ENCODE results near the gene ACO2.
"Not testable (repeated sequence)": the region's sequence is repeated elsewhere in the genome, so short reads cannot be mapped to it uniquely, and the experiment has no call there.

The ACO2 gene

DNA sequence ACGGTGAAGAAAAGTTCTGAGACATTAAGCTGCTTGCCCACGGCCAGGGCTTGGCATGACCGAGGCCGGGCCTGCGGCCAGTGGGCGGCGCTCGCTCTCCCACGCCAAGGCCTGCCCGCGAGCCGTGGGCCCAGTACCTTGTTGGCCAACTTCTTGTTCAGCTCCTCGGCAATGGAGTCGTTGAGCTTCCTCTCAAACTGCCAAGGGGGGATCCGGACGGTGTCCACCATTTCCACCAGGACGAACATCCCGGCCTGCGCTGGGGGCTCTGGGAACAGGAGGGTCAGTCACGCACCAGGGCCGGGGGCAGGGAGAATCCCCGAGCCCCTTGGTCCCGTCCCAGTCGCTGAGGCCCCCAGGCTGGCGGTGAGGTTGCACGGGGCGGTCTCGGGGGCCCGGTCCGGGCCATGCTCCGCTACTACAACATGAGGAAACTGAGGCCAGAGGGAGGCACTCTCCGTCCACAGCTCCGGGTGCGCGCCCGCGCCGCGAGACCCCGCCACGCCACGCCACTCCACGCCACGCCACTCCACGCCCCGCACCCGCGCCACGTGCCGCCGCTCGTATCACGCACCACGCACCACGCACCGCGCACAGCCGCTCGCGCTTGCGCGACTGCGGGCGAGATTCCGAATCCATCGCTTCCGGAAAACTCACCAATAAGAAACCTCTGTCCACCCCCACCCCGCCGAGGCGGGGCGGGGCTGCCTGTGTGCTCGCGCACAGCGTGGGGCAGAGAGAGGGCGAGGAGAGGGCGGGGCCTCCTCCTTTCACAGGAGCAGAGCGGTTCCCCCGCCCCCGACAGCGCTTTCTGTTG is 75.1 kb downstream of the ACO2 start, which contains the start of gene POLR3H:
TSS of gene POLR3H (minus strand) at position 617 of the 817 bp plus-strand sequence. CDS start at position 248, 369 bp downstream.
- DNase-seq: peak; percentile 79 to 95

DNA sequence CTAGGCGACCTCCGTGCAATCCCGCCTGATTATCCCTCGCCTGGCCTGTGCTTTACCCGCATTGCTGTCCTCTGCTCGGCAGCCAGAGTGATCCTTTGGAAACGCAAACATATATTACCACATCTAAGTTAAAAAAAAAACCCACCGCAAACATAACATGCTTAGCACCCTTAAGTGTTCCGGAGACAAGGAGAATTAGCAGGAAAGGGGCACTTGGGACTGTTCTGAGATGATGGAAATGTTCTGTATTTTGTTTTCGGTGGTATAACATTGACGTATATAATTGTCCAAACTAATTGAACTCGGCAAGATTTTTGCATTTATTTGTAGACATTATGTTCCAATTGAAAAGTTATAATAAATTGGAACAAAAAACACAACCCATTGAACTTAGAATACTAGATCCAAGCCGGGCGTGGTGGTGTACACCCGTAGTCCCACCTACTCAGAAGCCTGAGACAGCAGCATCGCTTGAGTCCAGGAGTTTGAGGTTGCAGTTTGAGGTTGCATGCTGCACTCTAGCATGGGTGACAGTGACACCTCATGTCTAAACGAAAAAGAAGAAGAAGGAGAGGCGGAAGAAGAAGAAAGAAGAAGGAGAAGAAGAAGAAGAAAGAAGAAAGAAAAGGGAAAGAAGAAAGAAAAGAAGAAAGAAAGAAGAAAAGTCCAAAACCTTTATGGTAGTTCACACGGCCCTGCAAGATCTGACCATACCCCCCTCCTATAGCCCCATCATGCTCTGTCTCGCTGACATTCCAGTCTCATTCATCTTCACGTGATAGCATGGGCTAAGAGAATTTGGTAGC is 76.0 kb downstream of the ACO2 start:
- DNase-seq: no peak

DNA sequence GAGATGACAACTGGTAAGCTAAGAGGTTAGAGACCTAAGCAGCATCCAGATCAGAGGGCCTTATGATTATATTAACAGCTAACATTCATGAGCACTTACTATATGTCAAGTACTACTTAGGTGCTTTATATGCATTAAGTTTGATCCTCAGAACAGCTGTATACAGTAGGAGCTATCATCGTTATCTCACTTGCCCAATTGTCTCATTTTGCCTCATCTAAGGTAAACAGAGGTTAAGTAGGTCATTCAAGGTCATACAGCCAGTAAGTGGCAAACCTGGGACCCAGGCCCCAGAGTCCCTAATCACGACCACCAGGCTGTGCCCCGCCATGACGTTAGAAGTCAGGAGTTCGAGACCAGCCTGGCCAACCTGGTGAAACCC is 79.9 kb downstream of the ACO2 start:
- no peak for DNase-seq

DNA sequence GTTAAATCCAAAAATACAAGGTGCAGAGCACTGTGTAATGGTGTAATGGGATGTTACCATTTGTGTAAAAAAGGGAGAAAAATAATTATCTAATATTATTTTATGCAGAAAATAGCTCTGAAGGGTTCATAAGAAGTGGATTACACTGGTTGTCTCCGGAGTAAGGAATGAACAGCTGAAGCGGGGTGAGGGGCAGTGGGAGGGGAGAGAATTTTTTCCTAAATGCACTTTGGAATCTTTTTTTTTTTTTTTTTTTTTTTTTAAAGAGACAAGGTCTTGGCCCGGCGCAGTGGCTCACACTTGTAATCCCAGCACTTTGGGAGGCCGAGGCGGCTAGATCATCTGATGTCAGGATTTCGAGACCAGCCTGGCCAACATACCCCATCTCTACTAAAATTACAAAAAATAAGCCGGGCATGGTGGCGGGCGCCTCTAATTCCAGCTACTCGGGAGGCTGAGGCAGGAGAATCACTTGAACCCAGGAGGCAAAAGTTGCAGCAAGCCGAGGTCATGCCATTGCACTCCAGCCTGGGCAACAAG is 82.1 kb downstream of the ACO2 start:
- DNase-seq: no peak

DNA sequence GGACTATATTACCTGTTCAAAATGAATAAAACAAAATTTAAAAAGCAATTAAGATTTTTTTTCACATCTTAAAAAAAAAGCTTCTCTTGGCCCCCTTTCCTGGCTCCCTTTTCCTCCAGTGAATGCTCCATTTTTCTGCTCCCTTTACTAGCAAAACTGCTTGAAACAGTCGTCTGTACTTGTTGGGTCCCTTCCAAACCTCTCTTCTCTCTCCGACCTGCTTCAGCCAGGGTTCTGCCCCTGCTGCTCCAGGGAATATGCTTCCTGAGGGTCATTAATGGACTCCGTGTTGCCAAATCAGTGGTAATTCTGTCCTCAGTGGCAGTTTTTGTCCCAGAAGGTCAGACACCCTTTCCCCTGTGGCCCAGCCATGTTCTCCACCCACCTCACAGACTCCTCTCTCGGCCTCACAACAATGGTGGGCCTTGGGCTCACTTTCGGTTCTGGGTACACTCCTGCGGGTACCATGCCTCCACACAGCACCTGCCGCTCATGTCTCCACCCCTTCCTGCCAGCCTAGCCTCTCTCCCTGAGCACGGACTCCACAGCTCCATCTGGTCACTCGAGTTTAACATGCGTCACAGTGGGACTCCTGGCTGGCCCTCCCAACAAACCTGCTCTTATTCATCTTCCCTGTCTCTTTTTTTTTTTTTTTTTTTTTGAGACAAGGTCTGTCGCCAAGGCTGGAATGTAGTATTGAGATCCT is 83.1 kb downstream of the ACO2 start:
- no peak for DNase-seq

DNA sequence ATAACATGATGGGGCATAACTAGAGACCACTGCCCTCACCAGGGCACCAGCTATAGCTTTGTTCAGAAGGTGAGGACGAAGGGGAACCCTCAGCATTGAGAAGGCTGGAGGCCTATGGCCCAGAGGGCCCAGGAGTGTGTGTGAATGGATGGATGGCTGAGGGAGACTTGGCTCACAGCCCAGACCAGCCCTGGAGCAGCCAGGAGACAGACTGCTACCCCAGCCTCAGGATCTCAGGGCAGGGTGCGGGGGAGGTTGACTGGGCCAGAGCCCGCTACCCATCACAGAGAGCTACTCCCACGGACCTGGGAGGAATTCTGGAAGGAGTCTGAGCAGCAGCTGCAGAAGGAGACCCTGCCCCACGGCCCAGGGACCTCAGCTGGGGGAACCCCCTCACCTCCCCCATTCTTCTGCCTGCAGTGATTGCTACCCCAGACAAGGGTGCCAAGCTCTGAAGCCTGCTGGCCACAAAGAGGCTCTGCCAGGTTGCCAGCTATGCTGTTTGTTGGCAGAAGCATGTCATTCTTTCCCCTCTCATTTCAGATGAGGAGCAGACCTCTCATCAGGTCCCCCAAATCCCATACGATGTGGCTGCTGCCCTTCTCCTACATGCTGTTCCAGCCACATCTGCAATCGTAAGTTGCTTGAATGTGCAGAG is 86.5 kb downstream of the ACO2 start:
- DNase-seq: no peak

DNA sequence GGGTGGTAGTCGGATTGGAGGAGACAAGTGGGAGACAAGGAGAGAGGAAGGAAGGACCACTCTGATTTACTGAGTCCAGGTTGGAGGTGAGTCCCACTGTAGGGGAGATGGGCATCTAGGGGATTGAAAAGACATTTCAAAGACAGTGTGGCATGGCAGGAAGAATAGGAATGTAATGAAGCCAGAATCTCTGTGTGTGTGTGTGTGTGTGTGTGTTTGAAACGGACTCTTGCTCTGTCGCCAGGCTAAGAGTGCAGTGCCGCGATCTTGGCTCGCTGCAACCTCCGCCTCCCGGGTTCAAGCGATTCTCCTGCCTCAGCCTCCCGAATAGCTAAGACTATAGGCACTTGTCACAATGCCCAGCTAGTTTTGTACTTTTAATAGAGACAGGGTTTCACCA is 87.6 kb downstream of the ACO2 start:
- DNase-seq: no peak

DNA sequence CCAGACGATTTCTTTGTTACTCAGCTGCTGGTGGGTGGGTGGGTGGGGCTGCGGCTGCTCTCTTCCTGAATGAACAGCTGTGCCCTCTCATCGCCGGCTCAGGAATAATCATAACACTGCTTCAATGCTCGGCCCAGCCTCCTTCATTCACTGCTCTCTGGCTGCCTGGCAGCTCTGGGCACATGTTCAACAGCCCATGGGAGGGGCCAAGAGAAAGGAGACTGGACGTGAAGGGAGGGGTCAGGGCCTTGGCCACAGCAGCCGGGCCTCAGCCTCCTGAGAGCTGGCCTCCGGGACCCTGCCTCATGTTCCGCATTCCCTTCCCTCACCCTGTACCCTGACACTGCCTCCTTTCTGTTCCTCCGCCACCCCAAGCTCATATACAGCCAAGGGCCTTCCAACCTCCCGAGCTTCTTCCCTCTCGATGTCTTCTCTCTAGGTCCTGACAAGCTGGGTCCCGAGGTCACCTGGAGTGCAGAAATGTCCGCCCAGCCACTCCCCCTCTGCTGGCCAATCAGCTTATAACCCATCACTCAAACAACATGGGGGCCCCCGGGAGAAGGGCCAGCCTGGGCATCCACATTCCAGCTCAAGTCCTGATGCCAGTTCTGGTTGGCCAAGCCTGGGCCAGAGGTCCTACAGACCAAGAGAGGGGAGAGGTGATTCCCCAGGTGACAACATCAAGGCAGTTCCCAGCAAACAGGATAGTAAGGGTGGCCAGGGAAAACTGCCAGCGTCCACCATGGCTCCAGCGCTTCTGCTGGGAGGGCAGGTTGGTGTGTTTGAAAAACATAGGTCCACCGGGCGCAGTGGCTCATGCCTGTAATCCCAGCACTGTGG is 88.7 kb downstream of the ACO2 start:
- no peak for DNase-seq

DNA sequence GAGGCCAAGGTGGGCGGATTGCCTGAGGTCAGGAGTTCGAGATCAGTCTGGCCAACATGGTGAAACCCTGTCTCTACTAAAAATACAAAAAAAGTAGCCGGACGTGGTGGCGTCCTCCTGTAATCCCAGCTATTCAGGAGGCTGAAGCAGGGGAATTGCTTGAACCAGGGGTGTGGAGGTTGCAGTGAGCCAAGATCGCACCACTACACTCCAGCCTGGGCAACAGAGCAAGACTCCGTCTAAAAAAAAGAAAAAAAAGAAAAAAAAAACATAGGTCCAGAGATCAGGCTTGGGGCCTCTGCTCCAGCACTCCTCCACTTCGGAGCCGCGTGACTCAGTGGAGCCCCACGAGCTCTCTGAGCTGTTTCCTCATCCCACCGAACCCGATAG is 89.3 kb downstream of the ACO2 start:
- not testable (repeated sequence) for DNase-seq

DNA sequence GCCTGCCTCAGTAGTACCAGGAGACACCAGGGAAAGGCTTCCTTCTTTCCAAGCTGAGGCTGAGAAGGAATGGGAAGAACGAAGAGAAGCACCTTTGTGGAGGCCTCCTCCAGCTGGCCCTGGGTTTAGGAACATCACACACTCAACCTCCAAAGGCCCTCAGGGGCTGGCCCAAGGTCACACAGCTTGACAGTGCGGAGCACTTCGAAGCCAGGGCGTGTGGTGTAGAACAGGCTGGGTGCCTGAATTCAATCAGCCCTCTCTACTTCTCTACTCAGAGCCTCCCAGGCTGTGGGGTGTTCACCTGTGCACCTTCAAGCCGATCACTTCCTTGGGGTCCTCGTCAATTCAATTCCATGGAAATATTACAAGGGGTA is 91.2 kb downstream of the ACO2 start:
- no peak for DNase-seq

DNA sequence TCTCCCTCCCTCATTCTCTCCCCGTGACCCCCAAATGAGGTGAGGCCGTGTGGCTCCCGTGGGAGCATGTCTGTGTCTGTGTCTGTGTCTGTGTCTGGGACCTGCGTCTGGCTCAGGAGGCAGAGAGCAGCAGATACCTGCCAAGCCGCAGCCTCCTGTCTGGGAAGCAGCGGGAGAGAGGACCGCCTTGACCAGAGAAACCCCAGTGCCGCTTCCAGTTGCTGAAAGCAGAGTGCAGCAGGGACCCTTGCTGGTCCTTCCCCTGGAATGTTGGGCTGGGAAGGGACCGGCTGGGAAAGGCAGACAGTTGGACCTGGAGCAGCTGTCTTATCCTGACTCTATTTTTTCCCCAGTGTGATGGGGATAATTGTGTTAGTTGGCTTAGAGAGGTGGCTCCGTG is 92.4 kb downstream of the ACO2 start:
- no peak for DNase-seq

DNA sequence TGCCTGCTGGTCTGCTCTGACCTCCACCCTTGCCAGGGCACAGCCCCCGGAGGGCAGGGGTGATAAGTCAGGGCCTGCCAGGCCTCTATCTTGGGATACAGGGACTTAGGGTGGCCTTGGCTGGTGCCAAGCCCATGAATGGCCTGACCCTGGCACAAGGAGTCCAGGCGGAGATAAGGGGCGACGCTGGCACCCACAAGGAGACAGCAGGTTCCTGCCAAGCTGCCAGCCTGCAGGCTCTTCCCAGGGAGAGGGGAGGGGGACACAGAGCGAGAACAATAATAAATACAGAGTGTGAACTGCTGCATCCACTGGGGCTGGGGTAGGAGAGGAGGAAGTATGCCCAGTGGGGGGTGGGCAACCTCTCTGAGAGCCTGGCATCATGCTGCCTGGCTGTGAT is 92.9 kb downstream of the ACO2 start:
- DNase-seq: no peak

DNA sequence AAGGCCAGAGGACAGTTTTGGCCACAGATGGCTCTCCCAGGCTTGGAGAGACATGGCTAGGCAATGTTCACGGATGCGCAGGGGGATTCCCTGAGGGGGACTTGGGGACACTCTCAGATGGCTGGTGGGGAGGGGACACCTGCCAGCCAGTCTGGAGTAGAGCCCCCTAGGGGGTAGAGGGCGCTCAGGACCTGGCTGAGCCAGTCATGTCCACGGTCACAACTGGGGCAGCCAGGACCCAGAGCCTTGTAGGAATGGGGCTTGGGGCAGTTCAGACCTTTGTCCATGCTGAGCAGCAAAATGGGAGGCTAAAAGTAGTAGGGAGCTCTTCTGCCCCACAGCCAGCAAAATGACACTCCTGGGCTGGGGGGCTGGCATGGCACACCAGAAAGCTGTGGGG is 93.5 kb downstream of the ACO2 start:
- DNase-seq: no peak

DNA sequence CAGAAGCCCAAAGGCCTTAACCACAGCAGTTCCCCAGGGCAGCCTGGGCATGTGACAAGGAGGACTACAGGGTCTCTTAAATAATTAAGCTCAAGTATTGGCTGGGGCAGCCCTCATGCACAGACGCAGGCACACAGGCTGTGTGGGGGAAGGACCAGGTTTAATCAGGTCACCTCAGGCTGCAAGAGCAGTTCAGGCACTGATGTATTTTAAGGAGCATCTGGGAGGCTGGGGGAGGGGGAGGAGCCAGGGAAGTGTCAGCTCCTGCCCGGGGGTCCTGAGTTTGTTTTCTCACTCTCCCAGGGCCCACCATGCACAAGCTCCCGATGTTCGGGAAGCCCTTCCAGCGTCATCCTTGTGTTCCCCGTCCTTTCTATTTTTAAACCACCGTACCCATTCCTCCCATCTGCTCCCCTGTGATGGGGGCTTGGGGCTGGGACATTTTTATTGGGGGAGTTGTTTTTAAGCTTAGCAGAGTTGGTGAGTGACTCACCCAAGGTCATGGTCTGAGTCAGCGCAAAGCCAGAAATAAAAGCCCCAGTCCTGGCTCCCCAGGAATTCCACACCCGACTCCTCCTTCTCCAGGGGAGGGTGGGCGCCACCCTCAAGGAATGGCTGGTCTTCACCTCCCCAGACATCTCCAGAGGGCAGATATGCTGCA is 94.3 kb downstream of the ACO2 start:
- no peak for DNase-seq

DNA sequence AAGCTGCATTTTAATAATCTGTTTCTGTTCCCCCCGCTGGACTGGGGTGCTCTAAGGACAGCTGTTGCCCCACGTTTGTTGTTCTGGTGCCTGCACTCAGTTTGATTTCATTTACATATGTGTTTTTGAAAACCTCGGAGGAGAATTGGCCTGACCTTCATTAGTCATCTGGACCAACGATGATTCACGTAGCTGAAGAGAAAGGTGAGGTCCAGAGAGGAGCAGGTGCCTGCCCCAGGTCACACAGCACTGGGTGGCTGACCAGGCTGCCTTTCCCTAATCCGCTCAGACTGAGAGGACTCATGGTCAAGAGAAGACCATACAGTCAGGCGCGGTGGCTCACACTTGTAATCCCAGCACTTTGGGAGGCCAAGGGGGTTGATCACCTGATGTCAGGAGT is 95.6 kb downstream of the ACO2 start:
- DNase-seq: no peak

DNA sequence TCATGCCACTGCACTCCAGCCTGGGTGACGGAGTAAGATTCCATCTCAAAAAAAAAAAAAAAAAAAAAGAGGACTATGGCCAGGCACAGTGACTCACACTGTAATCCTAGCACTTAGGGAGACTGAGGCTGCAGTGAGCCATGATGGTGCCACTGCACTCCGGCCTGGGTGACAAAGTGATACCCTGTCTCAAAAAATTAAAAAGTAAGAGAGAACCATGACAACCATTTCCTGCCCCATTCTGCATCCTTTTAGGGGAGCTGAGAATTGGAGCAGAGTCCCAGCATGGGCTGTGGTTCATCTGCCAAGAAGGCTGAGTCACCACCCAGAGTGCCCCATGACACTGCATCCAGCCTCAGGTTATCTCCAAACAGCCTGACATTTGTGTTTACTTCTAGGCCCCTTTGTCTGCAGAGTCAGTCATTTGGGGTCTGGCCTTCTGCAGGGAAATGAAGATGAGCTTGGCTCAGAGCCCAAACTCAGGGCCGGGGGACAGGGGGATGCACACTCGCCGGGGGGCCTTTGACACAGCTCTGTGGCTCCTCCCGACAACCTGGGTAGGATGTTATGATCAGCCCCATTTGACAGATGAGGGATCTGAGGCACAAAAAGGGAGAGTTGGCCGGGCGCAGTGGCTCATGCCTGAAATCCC is 96.6 kb downstream of the ACO2 start:
- no peak for DNase-seq

DNA sequence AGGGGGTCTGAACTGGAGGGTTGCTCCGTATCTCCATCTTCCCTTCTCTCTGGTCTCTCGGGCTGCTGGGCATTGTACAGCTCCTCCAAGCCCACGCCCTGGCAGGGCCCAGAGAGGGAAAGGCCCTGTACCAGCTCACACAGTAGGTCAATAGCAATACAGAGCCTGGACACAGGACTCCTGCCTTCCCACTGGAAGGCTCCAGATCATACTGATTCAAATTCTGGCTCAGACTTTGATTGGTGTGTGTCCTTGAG is 98.5 kb downstream of the ACO2 start:
- no peak for DNase-seq

DNA sequence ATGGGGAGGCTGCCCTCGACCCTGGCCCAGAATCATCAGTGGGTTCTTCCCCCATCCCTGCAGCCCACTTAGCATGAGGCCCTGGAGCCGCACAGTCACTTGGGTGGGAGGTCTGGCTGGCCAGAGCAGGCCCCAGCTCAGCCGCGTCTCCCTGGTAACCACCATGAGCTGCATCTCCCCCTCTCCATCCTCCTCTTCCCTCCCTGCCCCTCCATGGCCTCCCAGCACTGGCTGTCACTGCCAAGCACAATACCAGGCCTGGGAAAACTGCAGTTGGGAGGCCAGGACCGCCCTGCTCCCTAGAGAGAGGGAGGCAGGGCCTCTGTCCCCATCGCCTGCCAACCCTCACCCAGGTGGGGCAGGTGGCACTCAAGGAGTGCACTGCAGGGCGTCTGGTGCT is 99.9 kb downstream of the ACO2 start:
- no peak for DNase-seq

DNA sequence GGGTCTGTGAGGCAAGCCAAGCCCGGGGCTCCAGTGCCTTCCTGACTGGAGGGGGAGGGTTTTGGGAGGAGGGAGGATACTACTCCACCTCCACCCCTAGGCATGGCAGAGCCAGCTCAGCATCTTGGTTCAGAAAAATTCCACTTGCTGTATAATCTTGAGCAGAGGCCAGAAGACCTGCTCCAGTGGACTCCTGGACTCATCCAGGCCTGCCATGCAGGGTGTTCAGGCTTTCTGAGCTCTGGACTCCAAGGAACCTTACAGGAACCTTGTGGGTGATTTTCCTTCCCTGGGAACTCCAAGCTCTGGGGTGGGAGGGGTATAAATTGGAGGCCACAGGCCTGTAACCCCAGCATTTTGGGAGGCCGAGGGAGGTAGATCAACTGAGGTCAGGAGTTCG is 101.3 kb downstream of the ACO2 start:
- DNase-seq: no peak

DNA sequence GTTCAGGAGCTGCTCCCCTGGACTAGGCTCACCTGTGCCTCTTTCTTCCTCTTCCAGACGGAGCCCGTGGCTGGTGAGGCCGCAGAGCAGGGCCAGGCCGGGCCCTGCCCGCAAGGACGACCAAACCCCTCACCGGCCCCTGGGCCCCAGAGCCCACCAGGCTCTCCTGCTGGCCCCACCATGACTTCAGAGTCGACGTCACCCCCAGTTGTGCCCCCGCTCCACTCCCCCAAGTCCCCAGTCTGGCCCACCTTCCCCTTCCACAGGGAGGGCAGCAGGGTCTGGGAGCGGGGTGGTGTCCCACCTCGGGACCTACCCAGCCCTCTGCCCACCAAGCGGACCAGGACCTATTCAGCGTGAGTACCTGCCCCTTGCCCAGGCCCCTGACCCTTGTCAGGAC is 102.9 kb downstream of the ACO2 start:
- no peak for DNase-seq

DNA sequence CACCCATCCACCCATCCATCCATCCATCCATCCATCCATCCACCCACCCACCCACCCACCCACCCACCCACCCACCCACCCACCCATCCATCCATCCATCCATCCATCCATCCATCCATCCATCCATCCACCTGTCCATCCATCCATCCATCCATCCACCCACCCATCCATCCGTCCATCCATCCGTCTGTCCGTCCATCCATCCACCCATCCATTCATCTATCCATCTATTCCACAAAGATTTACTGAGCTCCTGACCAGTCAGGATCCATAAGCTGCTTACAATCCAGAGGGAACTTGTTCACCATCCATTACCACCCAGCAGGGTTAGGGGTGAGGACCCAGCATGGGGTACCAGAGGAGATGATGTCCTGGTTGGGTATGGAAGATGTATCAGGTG is 103.4 kb downstream of the ACO2 start:
- DNase-seq: not testable (repeated sequence)
